Upper lobe of left lung (tissue), 6 donors: Measurements from ENCODE around the gene NUP93. TPM values are rescaled to one million over a fixed set of nuclear protein-coding genes. Genes with fewer than 3 reads are reported as not detected.

Experiments
- ATAC-seq, 2 donors: fragments of 200-7000 bp; cut with Tn5 transposase; one replicate each; pipeline ENCODE4 v1.9.1; 2022; ENCODE audit warnings: mild to moderate bottlenecking in 2 of 2, moderate library complexity in 2 of 2; ENCODE audit not compliant: low FRiP score in 2 of 2
- DNase-seq, 2 donors: peaks; one replicate each; pipeline ENCODE4 v3.0.0-alpha.2; 2019 to 2020
- H3K27ac ChIP-seq, 4 donors: fragments of 200-600 bp; sonication (generic); one replicate each; pipeline ENCODE4 v1.5.1; 2016 to 2019
- H3K27me3 ChIP-seq, 4 donors: fragments of 200-600 bp; sonication (generic); one replicate each; pipeline ENCODE4 v1.5.1; 2017 to 2019
- H3K36me3 ChIP-seq, 4 donors: fragments of 200-600 bp; sonication (generic); one replicate each; pipeline ENCODE4 v1.5.1; 2016 to 2019
- H3K4me1 ChIP-seq, 4 donors: fragments of 200-600 bp; sonication (generic); one replicate each; pipeline ENCODE4 v1.5.1; 2018 to 2019
- H3K4me3 ChIP-seq, 4 donors: fragments of 200-600 bp; sonication (generic); one replicate each; pipeline ENCODE4 v1.5.1; 2017 to 2019; ENCODE audit warnings: mild to moderate bottlenecking in 2 of 4, moderate library complexity in 1 of 4
- H3K9me3 ChIP-seq, 4 donors: fragments of 200-600 bp; sonication (generic); one replicate each; pipeline ENCODE4 v1.5.1; 2018 to 2019
- CTCF ChIP-seq, 6 experiments: fragments of 450-650 bp in 4 of 6; fragments of 200-600 bp in 2 of 6; sonication (generic) in 2 of 6; IDR thresholded peaks; one replicate each; pipeline ENCODE4 v1.5.1; 2016 to 2019; ENCODE audit warnings: antibody characterized with exemption in 6 of 6
- EP300 ChIP-seq, 4 donors: sonication (generic); formaldehyde crosslinking; IDR thresholded peaks; one replicate each; pipeline ENCODE4 v1.5.1; 2017; ENCODE audit warnings: antibody characterized with exemption in 4 of 4, control low read depth in 2 of 4
- POLR2A ChIP-seq, 4 donors: fragments of 450-650 bp; IDR thresholded peaks; one replicate each; pipeline ENCODE4 v1.5.1; 2016 to 2017; ENCODE audit warnings: antibody characterized with exemption in 4 of 4, mild to moderate bottlenecking in 2 of 4
- POLR2AphosphoS5 ChIP-seq, 2 donors: sonication (generic); formaldehyde crosslinking; IDR thresholded peaks; one replicate each; pipeline ENCODE4 v1.5.1; 2017; ENCODE audit warnings: antibody characterized with exemption in 2 of 2
- WGBS, 2 donors: methylation state at CpG; one replicate each; pipeline ENCODE4 v1.1.5; 2017 to 2018; 5-methylcytosine and 5-hydroxymethylcytosine counted together
- total RNA-seq, 6 donors: library from RNA; depleted of rRNA in 4 of 6; stranded (reverse); fragments of >200 nt in 4 of 6; gene quantifications; one replicate each; pipeline versions ENCODE4 v1.1.0 to v1.2.1, GENCODE V29; 2016 to 2021
- donor health status: DM: no; HTN: no; CAD: no; lungs with moderate emphysema.
- donor health status: DM: no; HTN: yes; CAD: no; lungs with severe emphysema.

NUP93 gene
- total RNA-seq, 6 donors from 2014 or later = 30.9 to 57.3 (median 45.3) TPM

- 63 to 70% methylated on average over 3 to 4 of the region's 4 CpGs for WGBS, 2 donors
- no peak for DNase-seq
- ATAC-seq = no peak
Observed at GRCh38 chr16:56684256-56684925, 45.5 kb upstream of the NUP93 start.

GRCh38 chr16:56684926-56685590, 44.9 kb upstream of the NUP93 start:
- Histone ChIP-seq H3K4me1 (peaks cover 13 to 25% (median 21%) of the 10 kb centered on the region in 4 donors), H3K9me3 (no peaks in the 10 kb centered on the region), H3K27ac (peak overlapping the region in 2 of 4 donors; percentile 4 to 89), H3K4me3 (peak overlapping the region in 1 of 4 donors; percentile 66), H3K27me3 (no peaks in the 10 kb centered on the region), H3K36me3 (no peaks in the 10 kb centered on the region)
- DNase-seq (no peak), ATAC-seq (no peak)
- TF ChIP-seq CTCF (IDR thresholded peaks at IDR 0.05) (no peak), POLR2AphosphoS5 (IDR thresholded peaks at IDR 0.05) (peak; percentile 7 to 11)
- 89 to 91% methylated on average over 4 of the region's 4 CpGs for WGBS, 2 donors

More at GRCh38 chr16:56684256-56684925, 45.5 kb upstream of the NUP93 start:
- H3K9me3 ChIP-seq = no peaks in the 10 kb centered on the region
- H3K4me3 ChIP-seq = peak overlapping the region in 3 of 4 donors; percentile 7 to 66 (median 42)
- H3K27me3 ChIP-seq = no peaks in the 10 kb centered on the region
- H3K27ac ChIP-seq = peak overlapping the region in 3 of 4 donors; percentile 4 to 89 (median 37)
- H3K4me1 ChIP-seq = peaks cover 13 to 25% (median 21%) of the 10 kb centered on the region in 4 donors
- TF ChIP-seq CTCF (IDR thresholded peaks at IDR 0.05) (no peak), POLR2A (IDR thresholded peaks at IDR 0.05) (no peak), POLR2AphosphoS5 (IDR thresholded peaks at IDR 0.05) (peak in 1 of 2 donors; percentile 30), EP300 (IDR thresholded peaks at IDR 0.05) (no peak)
- no peaks in the 10 kb centered on the region for H3K36me3 ChIP-seq

GRCh38 chr16:56686758-56687157, 43.2 kb upstream of the NUP93 start:
- Histone ChIP-seq H3K36me3 (no peaks in the 10 kb centered on the region), H3K27ac (no peak overlapping the region), H3K9me3 (no peaks in the 10 kb centered on the region), H3K4me3 (no peak overlapping the region), H3K27me3 (no peaks in the 10 kb centered on the region), H3K4me1 (peaks cover 5 to 19% (median 15%) of the 10 kb centered on the region in 4 donors)
- DNase-seq = no peak
- no peak for TF ChIP-seq EP300 (IDR thresholded peaks at IDR 0.05)
- TF ChIP-seq POLR2A (IDR thresholded peaks at IDR 0.05) = no peak
- TF ChIP-seq CTCF (IDR thresholded peaks at IDR 0.05) = no peak
- WGBS, 2 donors = 96 to 99% methylated on average over 7 of the region's 7 CpGs
- ATAC-seq = no peak

- Histone ChIP-seq H3K4me3 (no peak overlapping the region), H3K4me1 (peaks cover under 1 to 1% (median 1%) of the 10 kb centered on the region in 4 donors), H3K27ac (no peak overlapping the region), H3K36me3 (no peaks in the 10 kb centered on the region), H3K27me3 (no peaks in the 10 kb centered on the region), H3K9me3 (no peaks in the 10 kb centered on the region)
- 78 to 83% methylated on average over 1 of the region's 1 CpG for WGBS, 2 donors
- TF ChIP-seq CTCF (IDR thresholded peaks at IDR 0.05) = no peak
- no peak for TF ChIP-seq POLR2A (IDR thresholded peaks at IDR 0.05)
- TF ChIP-seq EP300 (IDR thresholded peaks at IDR 0.05) = no peak
- TF ChIP-seq POLR2AphosphoS5 (IDR thresholded peaks at IDR 0.05) = no peak
- no peak for DNase-seq
- no peak for ATAC-seq
Observed at GRCh38 chr16:56688762-56689161, 41.2 kb upstream of the NUP93 start.
